Measurements from ENCODE around the gene PTPRD. TPM values are rescaled to one million over a fixed set of nuclear protein-coding genes. Genes with fewer than 3 reads are reported as not detected.

PTPRD gene
- total RNA-seq, 2 experiments from 2014 or later = not detected

DNA sequence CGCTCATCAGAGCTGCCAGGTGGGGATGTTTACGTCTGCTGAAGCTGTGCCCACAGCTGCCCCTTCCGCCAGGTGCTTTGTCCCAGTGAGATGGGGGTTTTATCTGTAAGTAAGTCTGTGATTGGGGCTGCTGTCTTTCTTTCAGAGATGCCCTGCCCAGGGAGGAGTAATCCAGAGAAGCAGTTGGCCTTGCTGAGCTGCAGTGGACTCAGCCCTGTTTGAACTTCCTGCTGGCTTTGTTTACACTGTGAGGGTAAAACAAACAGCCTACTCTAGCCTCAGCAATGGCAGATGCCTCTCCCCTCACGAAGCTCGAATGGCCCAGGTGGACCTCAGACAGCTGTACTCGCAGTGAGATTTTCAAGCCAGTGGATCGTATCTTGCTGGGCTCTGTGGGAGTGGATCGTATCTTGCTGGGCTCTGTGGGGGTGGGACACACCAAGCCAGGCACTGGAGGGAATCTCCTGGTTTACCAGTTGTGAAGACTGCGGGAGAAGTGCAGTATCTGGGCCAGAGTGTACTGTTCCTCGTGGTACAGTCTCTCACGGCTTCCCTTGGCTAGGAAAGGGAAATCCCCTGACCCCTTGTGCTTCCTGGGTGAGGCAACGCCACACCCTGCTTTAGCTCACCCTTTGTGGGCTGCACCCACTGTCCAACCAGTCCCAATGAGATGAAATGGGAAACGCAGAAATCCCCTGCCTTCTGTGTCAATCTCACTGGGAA, 2283.1 kb downstream of the PTPRD start:
- POLR2A ChIA-PET = no interaction called here
- CTCF ChIA-PET = no interaction called here
- H3K36me3 Mint-ChIP-seq (ENCODE audit: low read depth) = no peaks in the 10 kb centered on the region
- H3K4me3 Mint-ChIP-seq = no peak overlapping the region
- H3K27ac Mint-ChIP-seq = no peak overlapping the region
- DNase-seq (no peak), ATAC-seq (no peak)
- H3K9me3 Mint-ChIP-seq (ENCODE audit: insufficient read depth) = no peaks in the 10 kb centered on the region
- no peaks in the 10 kb centered on the region for H3K4me1 Mint-ChIP-seq (ENCODE audit: low read depth)
- H3K27me3 Mint-ChIP-seq (ENCODE audit: low read depth) = no peaks in the 10 kb centered on the region

DNA sequence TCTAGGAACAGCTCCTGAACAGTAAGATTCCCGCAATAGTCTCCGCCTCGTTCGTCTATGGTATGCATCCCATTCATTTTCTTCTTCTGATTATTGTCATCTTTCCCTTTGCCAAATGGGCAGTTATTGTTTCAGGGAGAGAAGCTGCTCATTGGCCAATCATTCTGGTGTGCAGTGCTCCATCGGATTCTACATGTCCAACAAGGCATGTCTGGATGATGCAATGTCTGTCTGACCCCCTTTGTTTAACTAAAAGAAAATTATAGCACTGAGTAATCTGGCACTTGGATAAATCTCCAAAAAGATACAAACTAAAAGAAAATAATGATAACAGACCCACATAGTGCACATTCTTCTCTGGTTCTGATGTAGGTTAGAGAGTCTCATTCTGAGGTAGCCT, 2297.6 kb downstream of the PTPRD start:
- DNase-seq = no peak
- no peaks in the 10 kb centered on the region for H3K27me3 Mint-ChIP-seq (ENCODE audit: low read depth)

GRCh38 chr9:8309258-8309657, 2303.5 kb downstream of the PTPRD start:
- DNase-seq (no peak), ATAC-seq (no peak)
- peaks cover 7% of the 10 kb centered on the region for H3K9me3 Mint-ChIP-seq (ENCODE audit: insufficient read depth)
- CTCF ChIA-PET = no interaction called here
- H3K36me3 Mint-ChIP-seq (ENCODE audit: low read depth) = no peaks in the 10 kb centered on the region
- H3K4me1 Mint-ChIP-seq (ENCODE audit: low read depth) = no peaks in the 10 kb centered on the region
- POLR2A ChIA-PET = no interaction called here
- no peak overlapping the region for H3K4me3 Mint-ChIP-seq
- no peaks in the 10 kb centered on the region for H3K27me3 Mint-ChIP-seq (ENCODE audit: low read depth)
- H3K27ac Mint-ChIP-seq = no peak overlapping the region

More for the DNA sequence above, 2297.6 kb downstream of the PTPRD start:
- H3K4me1 Mint-ChIP-seq (ENCODE audit: low read depth) = no peaks in the 10 kb centered on the region
- H3K36me3 Mint-ChIP-seq (ENCODE audit: low read depth) = no peaks in the 10 kb centered on the region
- no peak overlapping the region for H3K27ac Mint-ChIP-seq
- ATAC-seq = no peak
- H3K4me3 Mint-ChIP-seq = no peak overlapping the region
- ChIA-PET POLR2A (no interaction called here), CTCF (no interaction called here)
- no peaks in the 10 kb centered on the region for H3K9me3 Mint-ChIP-seq (ENCODE audit: insufficient read depth)

- CTCF ChIA-PET = no interaction called here
- Mint-ChIP-seq H3K4me1 (ENCODE audit: low read depth) (no peaks in the 10 kb centered on the region), H3K27me3 (ENCODE audit: low read depth) (no peaks in the 10 kb centered on the region), H3K4me3 (no peak overlapping the region), H3K27ac (no peak overlapping the region), H3K36me3 (ENCODE audit: low read depth) (no peaks in the 10 kb centered on the region), H3K9me3 (ENCODE audit: insufficient read depth) (peaks cover 7% of the 10 kb centered on the region)
- no peak for DNase-seq
- POLR2A ChIA-PET = no interaction called here
- ATAC-seq = no peak
These were observed 2308.1 kb downstream of the PTPRD start for GRCh38 chr9:8304720-8305119.

DNA sequence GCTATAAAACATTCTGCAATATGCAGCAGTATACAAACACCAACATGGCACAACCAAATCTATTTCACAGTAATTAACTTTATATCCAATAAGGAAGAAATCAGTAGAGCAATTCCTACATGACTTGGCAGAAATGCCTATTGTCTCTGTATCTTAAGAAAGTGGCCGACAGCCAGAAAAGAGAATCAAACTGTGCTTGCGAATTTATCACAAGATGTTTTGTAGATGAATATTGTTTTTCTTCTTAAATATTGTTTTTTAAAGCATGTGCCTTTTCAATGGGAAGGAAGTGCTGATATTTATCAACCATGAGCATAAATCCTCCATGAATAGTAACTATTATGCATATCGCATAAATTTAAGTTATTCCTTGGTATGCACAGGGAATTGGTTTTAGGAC, 2311.5 kb downstream of the PTPRD start:
- ATAC-seq (no peak), DNase-seq (no peak)
- ChIA-PET CTCF (no interaction called here), POLR2A (no interaction called here)
- Mint-ChIP-seq H3K27me3 (ENCODE audit: low read depth) (no peaks in the 10 kb centered on the region), H3K36me3 (ENCODE audit: low read depth) (no peaks in the 10 kb centered on the region), H3K9me3 (ENCODE audit: insufficient read depth) (no peaks in the 10 kb centered on the region), H3K4me1 (ENCODE audit: low read depth) (no peaks in the 10 kb centered on the region), H3K4me3 (no peak overlapping the region), H3K27ac (no peak overlapping the region)

- ChIA-PET CTCF (no interaction called here), POLR2A (no interaction called here)
- DNase-seq = no peak
- no peak overlapping the region for H3K4me3 Mint-ChIP-seq
- no peak for ATAC-seq
- H3K27ac Mint-ChIP-seq = no peak overlapping the region
- no peaks in the 10 kb centered on the region for H3K9me3 Mint-ChIP-seq (ENCODE audit: insufficient read depth)
- H3K4me1 Mint-ChIP-seq (ENCODE audit: low read depth) = no peaks in the 10 kb centered on the region
- H3K27me3 Mint-ChIP-seq (ENCODE audit: low read depth) = no peaks in the 10 kb centered on the region
- no peaks in the 10 kb centered on the region for H3K36me3 Mint-ChIP-seq (ENCODE audit: low read depth)
These were observed 2315.8 kb downstream of the PTPRD start for GRCh38 chr9:8297047-8297446.

DNA sequence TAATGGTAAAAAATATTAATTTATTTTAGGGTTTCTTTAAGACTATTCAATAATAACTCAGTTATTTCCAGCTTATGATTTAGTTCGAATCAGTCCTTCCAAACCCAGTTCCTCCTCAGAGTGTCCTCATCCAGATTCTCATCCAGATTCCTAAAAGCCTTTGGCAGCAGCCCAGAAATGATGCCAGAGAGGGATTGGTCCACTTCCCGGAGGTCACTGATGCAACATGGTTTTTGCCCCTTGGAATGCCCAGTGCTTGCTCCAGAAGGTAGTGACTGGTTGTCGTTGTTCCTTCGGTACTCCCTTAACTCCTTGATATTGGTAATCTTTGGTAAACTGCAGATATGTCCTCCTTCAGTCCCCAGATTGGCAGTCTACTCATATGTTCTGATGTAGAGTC, 2320.1 kb downstream of the PTPRD start:
- Mint-ChIP-seq H3K27ac (no peak overlapping the region), H3K36me3 (ENCODE audit: low read depth) (no peaks in the 10 kb centered on the region), H3K9me3 (ENCODE audit: insufficient read depth) (no peaks in the 10 kb centered on the region), H3K4me1 (ENCODE audit: low read depth) (no peaks in the 10 kb centered on the region), H3K27me3 (ENCODE audit: low read depth) (no peaks in the 10 kb centered on the region), H3K4me3 (no peak overlapping the region)
- ChIA-PET POLR2A (no interaction called here), CTCF (no interaction called here)
- ATAC-seq (no peak), DNase-seq (no peak)

DNA sequence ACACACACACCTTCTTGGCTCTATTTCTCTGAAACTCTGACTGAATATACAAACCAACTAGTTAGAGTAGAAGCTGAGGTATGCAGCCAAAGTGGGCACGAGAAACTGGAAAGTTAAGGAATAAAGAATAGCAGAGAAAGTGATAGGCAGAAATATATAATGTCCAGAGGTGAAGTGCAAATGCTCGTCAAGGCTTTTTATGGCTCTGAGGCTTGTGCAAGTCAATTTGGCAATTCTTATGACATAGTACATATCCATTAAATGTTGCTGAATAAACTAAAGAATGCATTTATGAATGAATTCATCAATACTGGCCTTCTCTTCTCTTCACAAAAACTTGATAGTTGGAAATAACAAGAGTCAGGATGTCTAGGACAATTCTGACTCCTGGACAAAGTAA, 2323.1 kb downstream of the PTPRD start:
- POLR2A ChIA-PET = no interaction called here
- ATAC-seq (no peak), DNase-seq (no peak)
- Mint-ChIP-seq H3K27me3 (ENCODE audit: low read depth) (no peaks in the 10 kb centered on the region), H3K4me3 (no peak overlapping the region), H3K9me3 (ENCODE audit: insufficient read depth) (no peaks in the 10 kb centered on the region), H3K27ac (no peak overlapping the region), H3K36me3 (ENCODE audit: low read depth) (no peaks in the 10 kb centered on the region), H3K4me1 (ENCODE audit: low read depth) (no peaks in the 10 kb centered on the region)
- CTCF ChIA-PET = no interaction called here

DNA sequence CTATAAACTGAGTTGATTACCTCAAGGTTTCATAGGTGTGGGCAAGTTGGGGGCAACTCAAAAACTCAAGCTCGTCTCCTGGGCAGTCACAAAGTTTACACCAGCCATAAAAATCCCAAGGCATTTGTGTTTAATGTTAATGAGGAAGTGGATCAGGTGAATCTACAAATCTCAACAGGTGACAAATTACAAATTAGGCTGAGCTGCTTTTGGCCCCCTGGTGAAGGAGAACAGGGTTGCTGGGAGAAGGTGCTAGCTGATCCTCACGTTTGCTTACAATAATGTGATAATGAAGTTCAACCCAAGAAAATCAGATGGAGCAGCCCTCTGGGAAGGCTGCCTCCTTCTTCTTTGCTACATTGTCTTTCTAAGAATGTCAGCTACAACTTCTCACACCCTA, 2324.8 kb downstream of the PTPRD start:
- H3K36me3 Mint-ChIP-seq (ENCODE audit: low read depth) = no peaks in the 10 kb centered on the region
- no peak overlapping the region for H3K4me3 Mint-ChIP-seq
- CTCF ChIA-PET = no interaction called here
- ATAC-seq (no peak), DNase-seq (no peak)
- POLR2A ChIA-PET = no interaction called here
- H3K9me3 Mint-ChIP-seq (ENCODE audit: insufficient read depth) = peaks cover 4% of the 10 kb centered on the region
- H3K4me1 Mint-ChIP-seq (ENCODE audit: low read depth) = no peaks in the 10 kb centered on the region
- H3K27me3 Mint-ChIP-seq (ENCODE audit: low read depth) = no peaks in the 10 kb centered on the region
- no peak overlapping the region for H3K27ac Mint-ChIP-seq

GRCh38 chr9:8287501-8287900, 2325.3 kb downstream of the PTPRD start:
- ChIA-PET POLR2A (no interaction called here), CTCF (no interaction called here)
- H3K9me3 Mint-ChIP-seq (ENCODE audit: insufficient read depth) = peaks cover 4% of the 10 kb centered on the region
- no peak overlapping the region for H3K27ac Mint-ChIP-seq
- no peak overlapping the region for H3K4me3 Mint-ChIP-seq
- H3K27me3 Mint-ChIP-seq (ENCODE audit: low read depth) = no peaks in the 10 kb centered on the region
- H3K4me1 Mint-ChIP-seq (ENCODE audit: low read depth) = no peaks in the 10 kb centered on the region
- no peak for DNase-seq
- H3K36me3 Mint-ChIP-seq (ENCODE audit: low read depth) = no peaks in the 10 kb centered on the region
- no peak for ATAC-seq

DNA sequence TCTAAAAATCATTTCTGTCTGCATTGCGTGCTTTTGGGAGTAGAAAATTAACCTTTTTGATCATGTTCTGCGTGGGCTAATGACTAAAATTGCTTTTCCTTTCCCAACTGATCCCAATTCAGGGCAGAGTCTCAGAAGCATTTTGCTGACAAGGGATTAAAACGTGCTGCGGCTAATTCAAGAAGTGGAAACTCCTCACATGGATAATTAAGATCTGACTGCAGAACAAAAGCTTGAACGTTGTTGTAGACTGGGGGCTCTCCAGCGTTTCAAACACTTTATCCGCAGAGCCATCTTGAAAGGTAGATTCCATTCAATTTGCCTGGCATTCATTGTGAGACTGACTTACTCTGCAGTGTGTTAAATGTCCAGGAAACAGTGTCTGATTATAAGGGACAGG, 2327.9 kb downstream of the PTPRD start:
- no peaks in the 10 kb centered on the region for H3K27me3 Mint-ChIP-seq (ENCODE audit: low read depth)
- ChIA-PET CTCF (no interaction called here), POLR2A (no interaction called here)
- no peak overlapping the region for H3K27ac Mint-ChIP-seq
- H3K4me1 Mint-ChIP-seq (ENCODE audit: low read depth) = no peaks in the 10 kb centered on the region
- DNase-seq = no peak
- H3K4me3 Mint-ChIP-seq = no peak overlapping the region
- no peaks in the 10 kb centered on the region for H3K36me3 Mint-ChIP-seq (ENCODE audit: low read depth)
- ATAC-seq = no peak
- H3K9me3 Mint-ChIP-seq (ENCODE audit: insufficient read depth) = peaks cover 4% of the 10 kb centered on the region

GRCh38 chr9:8282535-8282934, 2330.3 kb downstream of the PTPRD start:
- DNase-seq (no peak), ATAC-seq (no peak)
- CTCF ChIA-PET = no interaction called here
- no peak overlapping the region for H3K27ac Mint-ChIP-seq
- no peaks in the 10 kb centered on the region for H3K4me1 Mint-ChIP-seq (ENCODE audit: low read depth)
- peaks cover 7% of the 10 kb centered on the region for H3K9me3 Mint-ChIP-seq (ENCODE audit: insufficient read depth)
- H3K36me3 Mint-ChIP-seq (ENCODE audit: low read depth) = no peaks in the 10 kb centered on the region
- POLR2A ChIA-PET = interaction anchor here (0.6 kb wide), 1 partner anchor 624 kb away, joined by 3 read pairs; no protein-coding TSS in a partner anchor
- no peaks in the 10 kb centered on the region for H3K27me3 Mint-ChIP-seq (ENCODE audit: low read depth)
- no peak overlapping the region for H3K4me3 Mint-ChIP-seq

DNA sequence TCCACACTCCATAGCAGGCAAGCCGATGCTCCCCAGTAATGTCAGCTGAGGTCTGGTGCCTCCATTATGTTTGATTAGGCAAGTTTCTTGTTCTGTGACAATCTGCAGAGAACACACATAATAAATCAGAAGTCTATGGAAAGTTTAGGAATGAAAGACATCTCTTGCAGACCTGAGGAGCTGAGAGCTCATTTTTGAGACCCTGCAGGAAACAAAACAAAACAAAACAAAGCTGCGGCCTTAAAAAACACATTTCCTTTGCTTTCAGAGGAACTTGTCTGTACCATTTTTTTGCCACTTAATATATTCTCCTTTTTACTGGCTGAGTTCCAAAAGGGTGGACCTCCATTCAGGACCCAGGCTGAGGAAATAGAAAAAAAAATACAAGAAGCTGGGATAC, 2332.0 kb downstream of the PTPRD start:
- Mint-ChIP-seq H3K4me1 (ENCODE audit: low read depth) (no peaks in the 10 kb centered on the region), H3K27me3 (ENCODE audit: low read depth) (no peaks in the 10 kb centered on the region), H3K27ac (no peak overlapping the region), H3K36me3 (ENCODE audit: low read depth) (no peaks in the 10 kb centered on the region), H3K4me3 (no peak overlapping the region), H3K9me3 (ENCODE audit: insufficient read depth) (peaks cover 9% of the 10 kb centered on the region)
- DNase-seq (no peak), ATAC-seq (no peak)
- POLR2A ChIA-PET = no interaction called here
- CTCF ChIA-PET = no interaction called here

Measured in activated CD8-positive, alpha-beta T cell treated with anti-CD3 and anti-CD28 coated beads, Interleukin-2, amount 10 ng/mL, durations not matched to agents 7 days and 5 days (primary cell).